ENCODE results near the gene NAXD.

DNA sequence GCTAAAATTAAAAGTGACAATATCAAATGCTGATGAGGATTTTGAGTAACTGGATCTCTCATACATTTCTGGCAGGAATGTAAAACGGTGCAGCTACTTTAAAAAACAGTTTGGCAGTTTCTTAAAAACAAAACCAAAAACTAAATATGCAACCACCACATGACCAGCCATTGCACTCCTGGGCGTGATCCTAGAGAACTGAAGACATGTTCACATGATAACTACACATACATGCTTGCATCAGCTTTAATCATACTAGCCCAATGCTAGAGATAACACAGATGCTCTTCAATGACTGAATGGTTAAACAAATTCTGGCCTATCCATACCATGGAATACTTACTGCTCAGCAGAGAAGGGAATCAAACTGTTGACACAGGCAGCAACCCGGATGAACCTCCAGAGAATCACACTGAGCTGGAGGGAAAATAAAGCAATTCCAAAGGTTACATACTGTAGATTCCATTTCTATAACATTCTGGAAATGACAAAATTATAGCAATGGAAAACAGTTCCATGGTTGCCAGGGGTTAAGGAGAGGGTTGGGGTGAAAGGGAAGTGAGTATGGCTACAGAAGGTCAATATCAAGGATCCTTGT, 25.5 kb upstream of the NAXD start:
- TF ChIP-seq RFX5 (IDR thresholded peaks at IDR 0.05; ENCODE audit: low read depth, low read length) (no peak), MXI1 (IDR thresholded peaks at IDR 0.05; ENCODE audit: borderline replicate concordance, low read depth, low read length) (no peak), CEBPB (IDR thresholded peaks at IDR 0.05; ENCODE audit: low read depth, low read length) (no peak), RAD21 (IDR thresholded peaks at IDR 0.05; ENCODE audit: low read length) (no peak), POLR2A (IDR thresholded peaks at IDR 0.05; ENCODE audit: low read depth, low read length) (no peak), FOS (IDR thresholded peaks at IDR 0.05; ENCODE audit: low read depth, low read length) (no peak), RCOR1 (IDR thresholded peaks at IDR 0.05; ENCODE audit: insufficient replicate concordance, low read length) (no peak), SMC3 (IDR thresholded peaks at IDR 0.05; ENCODE audit: low read depth, low read length) (no peak)
- TF ChIP-seq, protein P1, sequence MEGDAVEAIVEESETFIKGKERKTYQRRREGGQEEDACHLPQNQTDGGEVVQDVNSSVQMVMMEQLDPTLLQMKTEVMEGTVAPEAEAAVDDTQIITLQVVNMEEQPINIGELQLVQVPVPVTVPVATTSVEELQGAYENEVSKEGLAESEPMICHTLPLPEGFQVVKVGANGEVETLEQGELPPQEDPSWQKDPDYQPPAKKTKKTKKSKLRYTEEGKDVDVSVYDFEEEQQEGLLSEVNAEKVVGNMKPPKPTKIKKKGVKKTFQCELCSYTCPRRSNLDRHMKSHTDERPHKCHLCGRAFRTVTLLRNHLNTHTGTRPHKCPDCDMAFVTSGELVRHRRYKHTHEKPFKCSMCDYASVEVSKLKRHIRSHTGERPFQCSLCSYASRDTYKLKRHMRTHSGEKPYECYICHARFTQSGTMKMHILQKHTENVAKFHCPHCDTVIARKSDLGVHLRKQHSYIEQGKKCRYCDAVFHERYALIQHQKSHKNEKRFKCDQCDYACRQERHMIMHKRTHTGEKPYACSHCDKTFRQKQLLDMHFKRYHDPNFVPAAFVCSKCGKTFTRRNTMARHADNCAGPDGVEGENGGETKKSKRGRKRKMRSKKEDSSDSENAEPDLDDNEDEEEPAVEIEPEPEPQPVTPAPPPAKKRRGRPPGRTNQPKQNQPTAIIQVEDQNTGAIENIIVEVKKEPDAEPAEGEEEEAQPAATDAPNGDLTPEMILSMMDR (conservative IDR thresholded peaks at IDR 0.05; ENCODE audit: low read depth, low read length): no peak
- TF ChIP-seq, protein P2, sequence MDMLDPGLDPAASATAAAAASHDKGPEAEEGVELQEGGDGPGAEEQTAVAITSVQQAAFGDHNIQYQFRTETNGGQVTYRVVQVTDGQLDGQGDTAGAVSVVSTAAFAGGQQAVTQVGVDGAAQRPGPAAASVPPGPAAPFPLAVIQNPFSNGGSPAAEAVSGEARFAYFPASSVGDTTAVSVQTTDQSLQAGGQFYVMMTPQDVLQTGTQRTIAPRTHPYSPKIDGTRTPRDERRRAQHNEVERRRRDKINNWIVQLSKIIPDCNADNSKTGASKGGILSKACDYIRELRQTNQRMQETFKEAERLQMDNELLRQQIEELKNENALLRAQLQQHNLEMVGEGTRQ (IDR thresholded peaks at IDR 0.05; ENCODE audit: low read depth, low read length): no peak
